H1 (cell line): Measurements from ENCODE around the gene RERE. TPM values are rescaled to one million over a fixed set of nuclear protein-coding genes. Genes with fewer than 3 reads are reported as not detected.

Experiments
- polyA plus RNA-seq, 7 experiments: library from polyadenylated mRNA; depleted of rRNA in 3 of 7; stranded (reverse) in 5 of 7; unstranded in 2 of 7; fragments of >200 nt in 5 of 7; fragments of 200-250 nt in 2 of 7; gene quantifications; 1 replicate in 5 of 7; 2 replicates in 1 of 7; 4 replicates in 1 of 7; pipeline versions ENCODE4 v1.2.1 to v1.2.3, GENCODE V29; 2011 to 2013; ENCODE audit warnings: missing spikeins in 2 of 7, mixed read lengths in 2 of 7
- total RNA-seq: library from RNA; stranded (reverse); fragmentation: NEBNext Ultra II Directional; extraction: Animal tissue kit (Norgen Biotek cat#: 25700); gene quantifications from 2 replicates; pipeline ENCODE4 v1.2.1, GENCODE V29; 2021
- TF ChIP-seq, protein P1 (sequence below), 3 experiments: IDR thresholded peaks; 1 replicate in 2 of 3; 2 replicates in 1 of 3; pipeline versions ENCODE4 v1.5.1 to v1.6.1; 2011; ENCODE audit warnings: low read length in 3 of 3, mild to moderate bottlenecking in 3 of 3, inconsistent platforms in 2 of 3, low read depth in 1 of 3, moderate library complexity in 1 of 3; ENCODE audit not compliant: insufficient read depth in 1 of 3; ENCODE audit errors: control extremely low read depth in 1 of 3

RERE gene
- total and polyA plus RNA-seq, 2 of the 8 experiments (the other 6 are each of a cell fraction or from before 2014, with no cell fraction given): 15.3 to 142 TPM

- TF ChIP-seq, protein P1, sequence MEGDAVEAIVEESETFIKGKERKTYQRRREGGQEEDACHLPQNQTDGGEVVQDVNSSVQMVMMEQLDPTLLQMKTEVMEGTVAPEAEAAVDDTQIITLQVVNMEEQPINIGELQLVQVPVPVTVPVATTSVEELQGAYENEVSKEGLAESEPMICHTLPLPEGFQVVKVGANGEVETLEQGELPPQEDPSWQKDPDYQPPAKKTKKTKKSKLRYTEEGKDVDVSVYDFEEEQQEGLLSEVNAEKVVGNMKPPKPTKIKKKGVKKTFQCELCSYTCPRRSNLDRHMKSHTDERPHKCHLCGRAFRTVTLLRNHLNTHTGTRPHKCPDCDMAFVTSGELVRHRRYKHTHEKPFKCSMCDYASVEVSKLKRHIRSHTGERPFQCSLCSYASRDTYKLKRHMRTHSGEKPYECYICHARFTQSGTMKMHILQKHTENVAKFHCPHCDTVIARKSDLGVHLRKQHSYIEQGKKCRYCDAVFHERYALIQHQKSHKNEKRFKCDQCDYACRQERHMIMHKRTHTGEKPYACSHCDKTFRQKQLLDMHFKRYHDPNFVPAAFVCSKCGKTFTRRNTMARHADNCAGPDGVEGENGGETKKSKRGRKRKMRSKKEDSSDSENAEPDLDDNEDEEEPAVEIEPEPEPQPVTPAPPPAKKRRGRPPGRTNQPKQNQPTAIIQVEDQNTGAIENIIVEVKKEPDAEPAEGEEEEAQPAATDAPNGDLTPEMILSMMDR (IDR thresholded peaks at IDR 0.05; ENCODE audit: control extremely low read depth in 1 of 3, insufficient read depth in 1 of 3, low read depth in 1 of 3, low read length in 3 of 3): no peak
Measured at GRCh38 chr1:8472668-8473067, 344.8 kb downstream of the RERE start (continued).
